RPMI8226 (cell line): ENCODE data around the gene PHF19.

ENCODE experiments used
- DNase-seq: peaks from one replicate; pipeline ENCODE4 v3.0.0-alpha.2; 2015

The PHF19 gene

GRCh38 chr9:120891884-120892747 lies 15.1 kb upstream of the PHF19 start:
- peak; percentile 65 for DNase-seq

DNA sequence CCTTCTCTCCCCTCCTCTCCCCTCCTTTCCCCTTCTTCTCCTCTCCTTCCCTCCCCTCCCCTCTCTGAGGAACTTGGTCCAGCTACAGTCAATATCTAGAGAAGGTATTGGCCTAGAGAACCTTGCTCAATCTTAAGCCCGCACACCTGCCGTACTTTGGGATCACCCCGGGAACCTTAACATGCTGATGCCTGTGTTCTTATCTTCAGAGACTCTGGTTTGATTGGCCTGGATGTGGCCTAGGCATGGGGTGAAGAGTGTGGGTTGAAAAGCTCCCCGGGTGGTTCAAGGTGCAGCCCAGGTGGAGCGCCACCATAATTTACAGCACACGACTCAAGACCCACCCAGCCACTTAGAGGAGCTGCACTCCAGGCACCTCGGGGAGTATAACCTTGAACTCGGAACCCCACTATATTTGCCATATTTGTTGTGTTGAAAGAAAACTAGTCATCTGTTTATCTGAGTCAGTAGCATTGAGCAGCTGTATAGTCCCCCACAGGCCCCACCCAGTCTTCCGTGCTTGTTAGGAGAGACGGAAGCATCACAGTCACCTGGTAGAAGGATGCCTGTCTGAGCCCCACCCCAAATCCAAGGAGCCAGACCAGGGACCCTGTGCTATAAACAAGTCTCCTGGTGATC lies 14.4 kb upstream of the PHF19 start:
- no peak for DNase-seq

GRCh38 chr9:120890320-120891244 lies 13.6 kb upstream of the PHF19 start:
- no peak for DNase-seq

DNA sequence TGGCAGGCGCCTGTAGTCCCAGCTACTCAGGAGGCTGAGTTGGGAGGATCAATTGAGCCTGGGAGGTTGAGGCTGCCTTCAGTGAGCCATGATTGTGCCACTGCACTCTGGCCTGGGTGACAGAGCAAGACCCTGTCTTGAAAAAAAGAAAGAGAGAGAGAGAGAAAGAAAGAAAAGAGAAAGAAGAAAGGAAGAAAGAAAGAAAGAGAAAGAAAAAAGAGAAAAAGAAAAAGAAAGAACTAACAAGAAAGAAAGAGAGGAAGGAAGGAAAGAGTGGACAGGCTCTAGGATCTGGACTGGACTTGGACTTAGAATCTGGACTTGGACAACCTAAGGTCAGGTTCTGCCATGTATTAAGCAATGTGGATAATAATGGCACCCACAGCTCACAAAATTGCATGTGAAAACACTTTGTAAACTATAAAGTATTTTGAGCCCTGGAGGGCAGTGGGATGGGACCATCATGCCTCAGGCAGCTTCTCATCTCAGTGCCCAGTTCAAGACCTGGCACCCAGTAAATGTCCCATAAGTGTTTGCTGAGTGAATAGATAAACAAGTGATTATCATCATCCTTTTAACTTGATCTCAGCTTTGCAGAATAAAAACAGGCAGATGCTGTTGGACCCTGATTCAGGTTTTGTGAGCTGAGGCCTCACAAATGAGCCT lies 12.8 kb upstream of the PHF19 start:
- DNase-seq = no peak

DNA sequence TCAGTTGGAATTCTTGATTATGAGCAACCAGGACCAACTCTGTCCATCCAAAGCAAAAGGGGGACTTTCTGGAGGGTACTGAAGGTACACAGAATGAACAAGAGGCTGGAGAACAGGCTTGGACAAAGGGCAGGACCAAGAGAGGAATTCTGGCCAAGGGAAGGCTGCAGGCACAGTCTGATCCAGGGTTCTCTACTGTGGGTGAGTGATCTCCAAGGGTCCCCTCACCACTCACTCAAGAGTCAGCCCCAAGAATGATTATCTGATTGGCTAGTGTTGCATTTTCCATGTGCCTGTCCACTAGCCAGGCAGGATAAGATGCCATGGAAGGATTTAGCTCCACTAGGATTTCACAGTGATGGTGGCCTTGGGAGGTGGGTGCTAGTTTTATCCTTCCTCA lies 11.6 kb upstream of the PHF19 start:
- DNase-seq = no peak

DNA sequence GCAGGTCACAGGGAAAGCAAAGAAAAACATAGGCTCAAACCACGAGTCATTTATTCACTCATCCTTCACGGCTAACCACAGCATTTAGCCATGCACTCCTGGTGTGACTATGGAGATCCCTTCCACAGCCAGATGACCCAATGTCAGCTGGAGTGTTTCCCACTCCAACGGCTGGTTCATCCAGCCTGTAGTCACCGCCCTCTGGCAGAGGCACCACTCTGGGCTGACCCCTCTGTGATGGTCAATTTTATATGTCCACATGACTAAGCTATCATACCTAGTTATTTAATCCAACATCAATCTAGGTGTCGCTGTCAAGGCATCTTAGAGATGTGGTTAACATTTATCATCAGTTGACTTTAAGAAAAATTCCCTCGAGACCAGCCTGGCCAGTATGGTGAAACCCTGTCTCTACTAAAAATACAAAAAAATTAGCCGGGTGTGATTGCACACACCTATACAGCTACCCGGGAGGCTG lies 9.5 kb upstream of the PHF19 start:
- no peak for DNase-seq

GRCh38 chr9:120885958-120886357 lies 9.0 kb upstream of the PHF19 start:
- DNase-seq = peak; percentile 53

- DNase-seq = no peak
Observed at GRCh38 chr9:120885457-120885856, 8.5 kb upstream of the PHF19 start.

- DNase-seq = peak; percentile 58
Observed at GRCh38 chr9:120883608-120883996, 6.6 kb upstream of the PHF19 start.

- DNase-seq = peak; percentile 96
Observed at GRCh38 chr9:120882935-120883607, 6.1 kb upstream of the PHF19 start.

GRCh38 chr9:120879446-120879845 lies 2.5 kb upstream of the PHF19 start:
- DNase-seq = no peak

GRCh38 chr9:120878188-120879130 lies 1.5 kb upstream of the PHF19 start:
- peak; percentile 61 for DNase-seq

- DNase-seq = peak; percentile 87
Observed at GRCh38 chr9:120877276-120878034, 467 bp upstream of the PHF19 start.

DNA sequence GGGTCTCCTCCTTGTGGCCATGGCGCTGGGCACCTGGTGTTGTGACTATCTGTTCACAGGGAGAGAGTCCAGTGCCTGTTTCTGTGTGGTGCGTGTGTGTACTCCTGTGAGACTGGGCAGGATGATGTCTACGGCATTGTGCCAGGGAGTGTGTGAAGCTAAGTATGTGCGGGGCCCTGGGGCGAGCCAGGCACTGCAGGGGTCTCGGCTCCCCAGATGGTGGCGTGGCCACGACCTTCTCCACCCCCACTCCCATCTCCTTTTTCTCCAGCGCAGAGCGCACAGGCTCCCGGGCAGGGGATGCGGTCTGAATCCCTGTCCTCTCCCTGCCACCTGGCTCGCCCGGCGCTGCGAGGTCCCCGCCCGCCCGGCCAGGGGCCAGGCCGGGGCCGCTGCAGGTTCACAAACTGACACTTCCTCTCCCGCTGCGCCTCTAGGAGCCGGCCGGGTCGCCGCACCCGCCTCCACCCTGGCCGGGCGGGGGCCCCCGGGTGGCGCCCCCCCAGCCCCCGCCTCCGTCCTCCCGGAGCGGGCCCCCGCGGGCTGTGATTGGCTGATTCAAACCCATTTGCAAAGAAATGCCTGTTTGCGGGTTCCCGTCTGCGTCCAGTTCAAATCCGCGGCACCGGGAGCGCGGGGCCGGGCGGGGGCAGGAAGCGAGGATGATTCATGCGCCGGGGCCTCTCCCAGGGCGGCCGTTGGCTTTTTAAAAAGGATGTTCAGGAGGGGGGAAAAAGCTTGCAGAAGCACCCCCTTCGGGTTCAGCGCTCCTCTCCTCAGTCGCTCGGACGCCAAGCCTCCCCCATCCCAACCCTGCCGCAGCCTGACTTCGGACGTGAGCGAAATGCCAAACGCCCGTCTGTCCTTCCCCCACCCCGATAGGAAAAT lies 790 bp downstream of the PHF19 start:
- DNase-seq = peak; percentile 97

GRCh38 chr9:120875643-120875953 lies 1.4 kb downstream of the PHF19 start:
- DNase-seq = no peak

DNA sequence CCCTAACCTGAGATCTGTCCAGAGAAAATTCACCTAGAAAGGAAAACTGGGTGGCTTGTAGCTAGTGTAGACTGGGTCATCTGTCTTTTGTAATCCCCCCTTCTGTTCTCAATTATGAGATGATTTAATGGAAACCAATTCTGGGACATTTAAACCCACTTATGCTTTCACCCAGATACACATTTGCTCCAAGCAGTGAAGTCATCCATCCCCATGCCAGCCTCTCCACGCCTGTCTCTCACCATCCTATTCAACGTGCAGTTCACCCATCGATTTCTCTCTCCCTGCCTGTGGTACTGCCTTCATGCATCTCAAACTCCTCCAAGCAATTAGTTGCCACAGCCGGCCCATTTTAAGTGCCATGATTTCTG lies 1.8 kb downstream of the PHF19 start:
- DNase-seq = no peak

GRCh38 chr9:120874226-120875194 lies 2.5 kb downstream of the PHF19 start:
- no peak for DNase-seq

DNA sequence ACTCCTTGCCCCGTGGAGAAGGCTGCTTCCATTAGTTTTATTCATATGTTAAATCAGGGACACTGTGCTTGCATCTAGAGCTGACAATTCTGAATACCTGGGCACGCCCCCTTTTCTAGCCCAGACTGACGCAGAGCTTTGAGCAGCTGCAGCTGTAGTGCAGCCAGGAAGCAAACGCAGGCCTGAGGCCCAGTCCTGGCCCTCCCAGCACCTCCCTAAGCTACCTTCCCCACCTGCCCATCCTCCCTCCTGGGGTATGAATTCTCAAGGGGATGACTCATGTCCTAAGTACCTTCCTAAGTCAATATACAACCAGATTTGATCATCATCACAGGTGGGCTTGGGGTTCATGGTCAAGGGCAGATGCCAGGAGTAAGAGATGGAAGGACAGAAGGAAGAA lies 3.5 kb downstream of the PHF19 start:
- DNase-seq = peak; percentile 95
